Skeletal muscle tissue (tissue), 4 donors: ENCODE measurements around the gene ATP6V1E1. TPM values are rescaled to one million over a fixed set of nuclear protein-coding genes. Genes with fewer than 3 reads are reported as not detected.
A peak's percentile ranks its signal among the peaks of the same experiment; 100 is the strongest.
"Not testable (repeated sequence)": the region's sequence is repeated elsewhere in the genome, so short reads cannot be mapped to it uniquely, and the experiment has no call there.

Source experiments
- H3K27ac ChIP-seq: one replicate; pipeline ENCODE4 v1.7.0; 2013; ENCODE audit warnings: mild to moderate bottlenecking, low read depth, low read length, inconsistent platforms
- H3K27me3 ChIP-seq, 3 donors: one replicate each; pipeline ENCODE4 v1.7.0; 2013; ENCODE audit warnings: low read length in 3 of 3; ENCODE audit not compliant: control insufficient read depth in 3 of 3, insufficient read depth in 3 of 3
- H3K36me3 ChIP-seq, 3 donors: one replicate each; pipeline ENCODE4 v1.7.0; 2013; ENCODE audit warnings: low read length in 3 of 3; ENCODE audit not compliant: control insufficient read depth in 3 of 3, insufficient read depth in 3 of 3
- H3K4me1 ChIP-seq, 3 donors: one replicate each; pipeline ENCODE4 v1.7.0; 2013; ENCODE audit warnings: low read length in 3 of 3, mild to moderate bottlenecking in 3 of 3; ENCODE audit not compliant: control insufficient read depth in 3 of 3, insufficient read depth in 3 of 3
- H3K4me3 ChIP-seq, 3 donors: one replicate each; pipeline ENCODE4 v1.7.0; 2013; ENCODE audit warnings: low read length in 3 of 3
- H3K9ac ChIP-seq, 3 donors: one replicate each; pipeline ENCODE4 v1.7.0; 2013; ENCODE audit warnings: low read length in 3 of 3, mild to moderate bottlenecking in 3 of 3, moderate library complexity in 2 of 3, low read depth in 1 of 3
- H3K9me3 ChIP-seq, 3 donors: one replicate each; pipeline ENCODE4 v1.7.0; 2013; ENCODE audit warnings: low read length in 3 of 3; ENCODE audit not compliant: control insufficient read depth in 3 of 3
- total RNA-seq: library from RNA; depleted of rRNA; stranded (reverse); fragments of >200 nt; gene quantifications from one replicate; pipeline ENCODE4 v1.2.3, GENCODE V29; 2014
- donor health status: Osteomylitis.

Gene ATP6V1E1
- total RNA-seq, 1 donor from 2014 or later, result 60.0 TPM

DNA sequence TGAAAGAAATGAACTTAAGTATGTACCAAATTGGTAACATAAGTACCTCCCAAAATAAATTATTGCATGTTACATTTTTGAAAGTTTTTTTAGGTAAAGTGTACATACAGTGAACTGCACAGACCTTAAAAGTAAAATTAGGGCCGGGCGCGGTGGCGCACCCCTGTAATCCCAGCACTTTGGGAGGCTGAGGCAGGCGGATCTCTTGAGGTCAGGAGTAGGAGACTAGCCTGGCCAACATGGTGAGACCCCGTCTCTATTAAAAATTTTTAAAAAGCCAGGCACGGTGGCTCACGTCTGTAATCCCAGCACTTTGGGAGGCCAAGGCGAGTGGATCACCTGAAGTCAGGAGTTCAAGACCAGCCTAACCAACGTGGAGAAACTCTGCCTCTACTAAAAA, 8.3 kb upstream of the ATP6V1E1 start:
- not testable (repeated sequence) for H3K4me3 ChIP-seq, H3K9me3 ChIP-seq, H3K9ac ChIP-seq, H3K27me3 ChIP-seq, H3K36me3 ChIP-seq, H3K27ac ChIP-seq
- H3K4me1 ChIP-seq, result peaks cover 13 to 16% (median 14%) of the 10 kb centered on the region in 3 donors

DNA sequence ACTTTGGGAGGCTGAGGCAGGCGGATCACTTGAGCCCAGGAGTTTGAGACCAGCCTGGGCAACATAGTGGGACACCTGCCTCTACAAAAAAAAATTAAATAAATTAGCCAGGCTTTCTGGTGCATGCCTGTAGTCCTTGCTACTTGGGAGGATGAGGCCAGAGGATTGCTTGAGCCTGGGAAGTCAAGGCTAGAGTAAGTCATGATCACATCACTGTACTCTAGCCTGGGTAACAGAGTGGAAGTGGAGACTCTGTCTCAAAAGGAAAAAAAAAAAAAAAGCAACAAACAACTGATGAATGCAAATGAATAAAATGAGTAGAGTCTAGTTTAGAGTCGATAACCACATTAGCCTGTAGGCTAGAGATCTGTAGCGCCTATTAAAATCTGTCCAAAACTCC, 6.1 kb upstream of the ATP6V1E1 start:
- H3K9me3 ChIP-seq, result no peaks in the 10 kb centered on the region
- no peak overlapping the region for H3K4me3 ChIP-seq

DNA sequence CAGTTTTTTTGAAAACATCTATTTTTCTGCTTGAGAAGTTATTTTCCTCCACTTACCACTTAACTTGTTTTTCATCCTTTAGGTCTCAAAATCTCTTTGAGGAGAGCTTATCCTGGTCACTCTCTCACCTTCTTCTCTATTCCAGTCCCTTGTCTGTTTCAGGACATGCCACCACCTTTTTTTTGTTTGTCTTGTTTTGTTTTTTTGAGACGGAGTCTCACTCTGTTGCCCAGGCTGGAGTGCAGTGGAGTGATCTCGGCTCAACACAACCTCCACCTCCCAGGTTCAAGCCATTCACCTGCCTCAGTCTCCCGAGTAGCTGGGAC, 5.4 kb upstream of the ATP6V1E1 start:
- Histone ChIP-seq H3K9me3 (no peaks in the 10 kb centered on the region), H3K27me3 (no peaks in the 10 kb centered on the region), H3K4me3 (no peak overlapping the region), H3K27ac (no peak overlapping the region), H3K36me3 (no peaks in the 10 kb centered on the region), H3K4me1 (peaks cover 11 to 14% (median 13%) of the 10 kb centered on the region in 3 donors), H3K9ac (no peak overlapping the region)

More for the DNA sequence above, 6.1 kb upstream of the ATP6V1E1 start:
- H3K4me1 ChIP-seq, result peaks cover 8 to 14% (median 13%) of the 10 kb centered on the region in 3 donors
- no peaks in the 10 kb centered on the region for H3K36me3 ChIP-seq
- no peaks in the 10 kb centered on the region for H3K27me3 ChIP-seq
- no peak overlapping the region for H3K27ac ChIP-seq
- no peak overlapping the region for H3K9ac ChIP-seq

DNA sequence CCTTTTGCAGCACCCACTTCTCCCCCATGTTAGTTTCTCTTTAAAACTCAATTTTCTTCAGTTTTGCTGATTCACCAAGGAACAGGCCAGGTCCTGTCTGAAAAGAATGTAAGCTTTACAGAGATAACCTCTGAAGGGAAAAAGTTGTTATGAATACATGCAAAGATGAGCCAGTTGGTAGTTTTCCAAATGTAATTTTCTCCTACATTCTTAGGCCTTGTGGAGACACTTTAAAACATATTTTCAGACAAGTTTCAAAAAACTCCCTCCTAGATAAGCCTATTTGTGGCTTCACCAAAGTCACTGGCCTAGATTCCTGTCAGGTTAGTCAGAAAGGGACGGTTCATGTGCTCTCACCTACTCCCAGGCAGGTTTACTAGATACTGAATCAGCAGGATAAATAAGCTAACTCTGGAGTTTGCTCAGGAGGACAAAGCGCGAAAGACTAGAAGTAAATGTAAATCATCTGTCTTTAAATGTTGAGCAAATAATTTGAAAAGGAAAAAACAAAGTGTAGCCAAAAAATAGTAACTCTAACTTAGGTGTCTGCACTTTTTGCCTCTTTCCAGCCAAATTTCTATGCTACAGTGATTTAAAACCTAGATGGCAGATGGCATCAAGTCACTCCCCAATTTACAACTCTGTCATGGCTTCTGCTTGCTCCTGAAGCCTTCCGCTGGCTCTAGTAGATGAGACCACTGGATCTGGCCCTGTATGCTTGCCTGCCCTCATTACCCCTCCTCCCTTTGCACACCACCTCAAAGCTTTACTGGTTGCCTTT, 4.9 kb upstream of the ATP6V1E1 start:
- H3K27me3 ChIP-seq, result no peaks in the 10 kb centered on the region
- H3K4me1 ChIP-seq, result peaks cover 12 to 13% (median 12%) of the 10 kb centered on the region in 3 donors
- H3K36me3 ChIP-seq, result peaks cover 0 to 1% (median 0%) of the 10 kb centered on the region in 3 donors
- no peak overlapping the region for H3K4me3 ChIP-seq
- no peak overlapping the region for H3K27ac ChIP-seq
- H3K9me3 ChIP-seq, result no peaks in the 10 kb centered on the region
- H3K9ac ChIP-seq, result peak overlapping the region in 1 of 3 donors; percentile 4

DNA sequence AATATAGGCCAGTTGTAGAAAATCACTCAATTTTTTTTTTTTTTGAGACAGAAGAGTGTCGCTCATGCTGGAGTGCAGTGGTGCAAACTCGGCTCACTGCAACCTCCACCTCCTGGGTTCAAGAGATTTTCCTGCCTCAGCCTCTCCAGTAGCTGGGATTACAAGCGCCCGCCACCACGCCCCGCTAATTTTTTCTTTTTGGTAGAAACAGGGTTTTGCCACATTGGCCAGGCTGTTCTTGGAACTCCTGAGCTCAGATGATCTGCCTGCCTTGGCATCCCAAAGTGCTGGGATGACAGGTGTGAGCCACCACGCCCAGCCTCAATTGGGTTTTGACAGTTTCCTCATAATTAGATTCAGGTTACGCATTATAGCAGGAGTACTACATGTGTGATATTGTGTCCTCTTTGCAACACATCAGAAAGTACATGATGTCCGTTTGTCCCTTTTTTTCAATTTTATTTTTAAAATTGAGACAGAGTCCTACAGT, 2.6 kb upstream of the ATP6V1E1 start:
- Histone ChIP-seq H3K4me1 (peaks cover 10 to 13% (median 12%) of the 10 kb centered on the region in 3 donors), H3K27me3 (no peaks in the 10 kb centered on the region), H3K9ac (no peak overlapping the region), H3K36me3 (peaks cover 0 to 5% (median 0%) of the 10 kb centered on the region in 3 donors), H3K9me3 (no peaks in the 10 kb centered on the region), H3K4me3 (no peak overlapping the region), H3K27ac (no peak overlapping the region)

DNA sequence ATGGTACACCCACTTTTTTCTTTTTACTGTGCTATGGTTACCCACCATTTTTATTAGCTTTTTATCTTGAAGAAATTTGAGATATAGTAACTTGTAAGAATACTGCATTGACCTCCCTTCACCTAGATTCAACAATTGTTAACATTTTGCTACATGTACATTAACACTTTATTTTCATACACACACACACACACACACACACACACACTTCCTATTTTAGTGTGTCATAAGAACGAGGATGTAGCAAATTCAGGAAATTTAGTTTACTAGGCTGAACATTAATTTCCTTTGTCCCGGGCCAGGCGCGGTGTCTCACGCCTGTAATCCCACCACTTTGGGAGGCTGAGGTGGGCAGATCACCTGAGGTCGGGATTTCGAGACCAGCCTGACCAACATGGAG, 1.1 kb upstream of the ATP6V1E1 start:
- Histone ChIP-seq H3K27me3 (no peaks in the 10 kb centered on the region), H3K9ac (no peak overlapping the region), H3K4me3 (peak overlapping the region in 1 of 3 donors; percentile 100), H3K4me1 (peaks cover 10 to 13% (median 12%) of the 10 kb centered on the region in 3 donors), H3K27ac (peak overlapping the region; percentile 90), H3K9me3 (no peaks in the 10 kb centered on the region), H3K36me3 (peaks cover 0 to 5% (median 0%) of the 10 kb centered on the region in 3 donors)

DNA sequence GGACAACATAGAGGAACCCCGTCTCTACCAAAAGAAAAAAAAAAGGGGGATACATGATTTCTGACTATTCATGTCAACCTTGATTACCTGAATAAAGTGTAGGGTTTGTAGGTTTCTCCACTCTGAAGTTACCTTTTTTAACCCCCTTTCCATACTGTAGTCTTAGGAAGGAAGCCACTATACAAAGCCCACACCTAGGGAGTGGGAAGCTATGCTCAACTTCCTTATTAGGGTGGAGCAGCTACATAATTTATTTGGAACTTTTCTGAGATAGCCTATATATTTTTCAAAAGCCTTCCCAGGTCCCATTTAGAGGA, 582 bp upstream of the ATP6V1E1 start:
- Histone ChIP-seq H3K4me1 (peaks cover 10 to 13% (median 12%) of the 10 kb centered on the region in 3 donors), H3K36me3 (peaks cover 0 to 5% (median 0%) of the 10 kb centered on the region in 3 donors), H3K4me3 (peak overlapping the region; percentile 92 to 100 (median 100)), H3K27me3 (no peaks in the 10 kb centered on the region), H3K27ac (peak overlapping the region; percentile 90), H3K9ac (peak overlapping the region; percentile 77 to 100 (median 78)), H3K9me3 (no peaks in the 10 kb centered on the region)

DNA sequence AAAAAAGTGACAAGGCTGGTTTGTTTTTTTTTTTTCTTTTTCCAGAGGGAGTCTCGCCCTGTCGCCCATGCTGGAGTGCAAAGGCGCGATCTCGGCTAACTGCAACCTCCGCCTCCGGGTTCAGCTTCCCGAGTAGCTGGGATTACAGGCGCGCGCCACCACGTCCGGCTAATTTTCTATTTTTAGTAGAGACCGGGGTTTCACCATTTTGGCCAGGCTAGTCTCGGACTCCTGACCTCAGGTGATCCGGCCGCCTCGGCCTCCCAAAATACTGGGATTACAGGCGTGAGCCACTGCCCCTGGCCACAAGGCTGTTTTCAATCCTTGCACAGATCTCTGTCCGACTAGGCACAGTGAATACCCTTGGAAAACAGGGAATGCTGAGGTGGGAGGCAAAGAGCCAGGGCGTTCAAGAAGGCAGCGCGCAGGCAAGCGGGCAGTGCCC, 566 bp downstream of the ATP6V1E1 start:
- Histone ChIP-seq H3K4me3 (peak overlapping the region; percentile 92 to 100 (median 100)), H3K9me3 (no peaks in the 10 kb centered on the region), H3K4me1 (peaks cover 10 to 13% (median 12%) of the 10 kb centered on the region in 3 donors), H3K9ac (peak overlapping the region; percentile 98 to 100 (median 100)), H3K27ac (peak overlapping the region; percentile 90), H3K36me3 (peaks cover 0 to 5% (median 4%) of the 10 kb centered on the region in 3 donors), H3K27me3 (no peaks in the 10 kb centered on the region)

DNA sequence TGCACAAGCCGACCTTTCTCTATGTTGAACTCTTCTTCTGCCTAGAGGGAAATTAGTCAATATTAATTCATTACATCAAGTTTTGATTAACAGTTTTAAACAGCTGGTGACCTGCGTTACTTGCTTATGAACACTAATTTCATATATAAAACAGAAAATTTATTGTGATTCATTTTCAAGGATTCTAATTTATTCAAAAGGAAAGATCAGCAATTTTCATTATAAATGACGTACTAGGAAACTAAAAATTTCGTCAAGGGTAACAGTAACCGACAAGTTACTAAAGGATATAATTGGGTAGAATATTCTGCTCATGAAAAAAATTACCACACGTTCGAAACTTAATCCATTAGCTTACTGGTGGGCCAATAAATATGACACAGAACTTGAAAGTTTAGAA, 15.3 kb downstream of the ATP6V1E1 start:
- no peak overlapping the region for H3K9ac ChIP-seq
- no peaks in the 10 kb centered on the region for H3K27me3 ChIP-seq
- H3K36me3 ChIP-seq, result peaks cover 8 to 26% (median 22%) of the 10 kb centered on the region in 3 donors
- no peak overlapping the region for H3K4me3 ChIP-seq
- no peaks in the 10 kb centered on the region for H3K9me3 ChIP-seq
- no peaks in the 10 kb centered on the region for H3K4me1 ChIP-seq
- no peak overlapping the region for H3K27ac ChIP-seq

DNA sequence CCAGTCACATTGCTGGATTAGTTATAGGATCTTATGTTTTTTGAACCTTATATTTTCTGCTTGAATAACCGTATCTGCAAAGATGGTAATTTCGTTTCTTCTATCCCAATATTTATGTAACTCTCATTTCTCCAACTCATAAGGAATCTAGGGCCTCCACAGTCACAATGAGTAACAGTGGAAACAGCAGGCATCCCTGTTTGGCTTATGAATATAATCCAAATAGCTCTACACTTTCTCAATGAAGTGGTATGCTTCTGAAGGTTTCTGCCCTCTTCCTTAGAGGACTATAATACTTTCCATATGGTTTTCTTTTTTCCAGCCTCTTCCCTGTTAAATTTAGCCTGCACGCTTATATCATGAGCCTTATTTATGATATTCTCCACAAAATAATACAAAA, 16.5 kb downstream of the ATP6V1E1 start:
- no peak overlapping the region for H3K4me3 ChIP-seq
- H3K36me3 ChIP-seq, result peaks cover 8 to 26% (median 21%) of the 10 kb centered on the region in 3 donors
- no peaks in the 10 kb centered on the region for H3K9me3 ChIP-seq
- H3K9ac ChIP-seq, result no peak overlapping the region
- no peaks in the 10 kb centered on the region for H3K27me3 ChIP-seq
- H3K27ac ChIP-seq, result no peak overlapping the region
- H3K4me1 ChIP-seq, result no peaks in the 10 kb centered on the region
